UCSD-AML1 (cell line): ENCODE results near the gene CNTN1.

Source experiments
- DNase-seq: peaks from one replicate; lab custom pipeline; 2025; ENCODE audit not compliant: unreplicated experiment; lab: John Stamatoyannopoulos, UW

The CNTN1 gene

GRCh38 chr12:40768125-40768864 lies 76.1 kb downstream of the CNTN1 start:
- DNase-seq = no peak

GRCh38 chr12:40769846-40770245 lies 77.6 kb downstream of the CNTN1 start:
- DNase-seq = no peak

GRCh38 chr12:40770781-40771180 lies 78.5 kb downstream of the CNTN1 start:
- no peak for DNase-seq

- no peak for DNase-seq
These were observed 83.4 kb downstream of the CNTN1 start for GRCh38 chr12:40775661-40776060.

GRCh38 chr12:40784102-40784501 lies 91.9 kb downstream of the CNTN1 start:
- no peak for DNase-seq

- no peak for DNase-seq
These were observed 96.0 kb downstream of the CNTN1 start for GRCh38 chr12:40788276-40788675.

- no peak for DNase-seq
These were observed 100.7 kb downstream of the CNTN1 start for GRCh38 chr12:40792792-40793386.

GRCh38 chr12:40793471-40793870 lies 101.2 kb downstream of the CNTN1 start:
- no peak for DNase-seq

GRCh38 chr12:40794087-40794486 lies 101.8 kb downstream of the CNTN1 start:
- DNase-seq = no peak

- DNase-seq = no peak
These were observed 108.8 kb downstream of the CNTN1 start for GRCh38 chr12:40801082-40801481.

- DNase-seq = no peak
These were observed 109.6 kb downstream of the CNTN1 start for GRCh38 chr12:40801861-40802260.

- no peak for DNase-seq
These were observed 110.4 kb downstream of the CNTN1 start for GRCh38 chr12:40802656-40803055.

GRCh38 chr12:40819436-40820108 lies 127.3 kb downstream of the CNTN1 start:
- DNase-seq = no peak

- no peak for DNase-seq
These were observed 128.7 kb downstream of the CNTN1 start for GRCh38 chr12:40820794-40821484.

- DNase-seq = no peak
These were observed 132.9 kb downstream of the CNTN1 start for GRCh38 chr12:40825156-40825555.

- DNase-seq = no peak
These were observed 135.7 kb downstream of the CNTN1 start for GRCh38 chr12:40827683-40828592.

GRCh38 chr12:40828593-40828990 lies 136.4 kb downstream of the CNTN1 start:
- no peak for DNase-seq

GRCh38 chr12:40829738-40830144 lies 137.5 kb downstream of the CNTN1 start:
- no peak for DNase-seq

GRCh38 chr12:40831916-40832315 lies 139.7 kb downstream of the CNTN1 start:
- DNase-seq = no peak

- DNase-seq = no peak
These were observed 140.4 kb downstream of the CNTN1 start for GRCh38 chr12:40832668-40833067.

GRCh38 chr12:40833818-40834217 lies 141.6 kb downstream of the CNTN1 start:
- DNase-seq = no peak
